ENCODE data around the gene CCDC197. TPM values are rescaled to one million over a fixed set of nuclear protein-coding genes. Genes with fewer than 3 reads are reported as not detected.

The CCDC197 gene
- total RNA-seq, 1 donor from 2014 or later = not detected

GRCh38 chr14:94045563-94046345 is 48.7 kb downstream of the CCDC197 start:
- H3K4me3 Mint-ChIP-seq (ENCODE audit: unreplicated experiment) = no peak overlapping the region

GRCh38 chr14:94046696-94047250 is 49.7 kb downstream of the CCDC197 start:
- H3K36me3 Mint-ChIP-seq (ENCODE audit: low read depth) = peaks cover 23% of the 10 kb centered on the region

More at GRCh38 chr14:94045563-94046345, 48.7 kb downstream of the CCDC197 start:
- Mint-ChIP-seq H3K4me1 (ENCODE audit: low read depth) (no peaks in the 10 kb centered on the region), H3K27ac (ENCODE audit: unreplicated experiment) (no peak overlapping the region), H3K36me3 (ENCODE audit: low read depth) (peaks cover 19% of the 10 kb centered on the region), H3K9me3 (ENCODE audit: low read depth) (no peaks in the 10 kb centered on the region), H3K27me3 (ENCODE audit: low read depth) (no peaks in the 10 kb centered on the region)
- TF ChIP-seq CTCF (IDR thresholded peaks at IDR 0.05) = no peak
- no peak for DNase-seq (ENCODE audit: low spot score)

GRCh38 chr14:94047581-94047980 is 50.5 kb downstream of the CCDC197 start:
- H3K4me3 Mint-ChIP-seq (ENCODE audit: unreplicated experiment) = no peak overlapping the region
- no peak for DNase-seq (ENCODE audit: low spot score)
- no peak for TF ChIP-seq CTCF (IDR thresholded peaks at IDR 0.05)
- peaks cover 29% of the 10 kb centered on the region for H3K36me3 Mint-ChIP-seq (ENCODE audit: low read depth)
- H3K4me1 Mint-ChIP-seq (ENCODE audit: low read depth) = no peaks in the 10 kb centered on the region
- no peaks in the 10 kb centered on the region for H3K27me3 Mint-ChIP-seq (ENCODE audit: low read depth)
- no peaks in the 10 kb centered on the region for H3K9me3 Mint-ChIP-seq (ENCODE audit: low read depth)
- no peak overlapping the region for H3K27ac Mint-ChIP-seq (ENCODE audit: unreplicated experiment)

More at GRCh38 chr14:94046696-94047250, 49.7 kb downstream of the CCDC197 start:
- no peak for DNase-seq (ENCODE audit: low spot score)
- H3K27me3 Mint-ChIP-seq (ENCODE audit: low read depth) = no peaks in the 10 kb centered on the region
- no peak overlapping the region for H3K27ac Mint-ChIP-seq (ENCODE audit: unreplicated experiment)
- H3K9me3 Mint-ChIP-seq (ENCODE audit: low read depth) = no peaks in the 10 kb centered on the region
- H3K4me1 Mint-ChIP-seq (ENCODE audit: low read depth) = no peaks in the 10 kb centered on the region
- H3K4me3 Mint-ChIP-seq (ENCODE audit: unreplicated experiment) = no peak overlapping the region
- no peak for TF ChIP-seq CTCF (IDR thresholded peaks at IDR 0.05)

GRCh38 chr14:94048691-94049624 is 51.9 kb downstream of the CCDC197 start:
- H3K36me3 Mint-ChIP-seq (ENCODE audit: low read depth) = peaks cover 26% of the 10 kb centered on the region
- no peaks in the 10 kb centered on the region for H3K4me1 Mint-ChIP-seq (ENCODE audit: low read depth)
- no peak overlapping the region for H3K4me3 Mint-ChIP-seq (ENCODE audit: unreplicated experiment)
- DNase-seq (ENCODE audit: low spot score) = no peak
- H3K27me3 Mint-ChIP-seq (ENCODE audit: low read depth) = no peaks in the 10 kb centered on the region
- no peak overlapping the region for H3K27ac Mint-ChIP-seq (ENCODE audit: unreplicated experiment)
- no peak for TF ChIP-seq CTCF (IDR thresholded peaks at IDR 0.05)
- H3K9me3 Mint-ChIP-seq (ENCODE audit: low read depth) = no peaks in the 10 kb centered on the region

GRCh38 chr14:94049625-94050023 is 52.5 kb downstream of the CCDC197 start:
- Mint-ChIP-seq H3K27me3 (ENCODE audit: low read depth) (no peaks in the 10 kb centered on the region), H3K36me3 (ENCODE audit: low read depth) (peaks cover 32% of the 10 kb centered on the region), H3K4me1 (ENCODE audit: low read depth) (no peaks in the 10 kb centered on the region), H3K9me3 (ENCODE audit: low read depth) (no peaks in the 10 kb centered on the region), H3K4me3 (ENCODE audit: unreplicated experiment) (no peak overlapping the region), H3K27ac (ENCODE audit: unreplicated experiment) (no peak overlapping the region)
- TF ChIP-seq CTCF (IDR thresholded peaks at IDR 0.05) = no peak
- no peak for DNase-seq (ENCODE audit: low spot score)
